UCSD-AML1 (cell line): Measurements from ENCODE around the gene TRIM17.

Experiments used
- DNase-seq: peaks from one replicate; lab custom pipeline; 2025; ENCODE audit not compliant: unreplicated experiment; lab: John Stamatoyannopoulos, UW

Gene TRIM17

DNA sequence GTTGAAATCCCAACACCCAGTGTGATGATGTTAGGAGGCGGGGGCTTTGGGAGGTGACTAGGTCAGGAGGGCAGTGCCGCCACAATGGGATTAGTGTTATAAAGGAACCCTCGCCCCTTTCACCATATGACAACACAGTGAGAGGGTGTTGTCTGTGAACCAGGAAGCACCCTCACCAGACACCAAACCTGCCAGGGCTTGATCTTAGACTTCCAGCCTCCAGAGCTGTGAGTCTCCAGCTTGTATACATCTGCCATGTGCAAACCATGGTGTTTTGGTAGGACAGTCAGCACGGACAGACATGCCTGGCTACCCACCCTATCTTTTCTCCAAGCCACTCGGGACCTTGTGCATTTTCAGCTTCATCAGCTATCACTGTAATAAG lies 14.0 kb downstream of the TRIM17 start:
- DNase-seq: no peak

GRCh38 chr1:228401782-228402640 lies 14.7 kb downstream of the TRIM17 start:
- no peak for DNase-seq

DNA sequence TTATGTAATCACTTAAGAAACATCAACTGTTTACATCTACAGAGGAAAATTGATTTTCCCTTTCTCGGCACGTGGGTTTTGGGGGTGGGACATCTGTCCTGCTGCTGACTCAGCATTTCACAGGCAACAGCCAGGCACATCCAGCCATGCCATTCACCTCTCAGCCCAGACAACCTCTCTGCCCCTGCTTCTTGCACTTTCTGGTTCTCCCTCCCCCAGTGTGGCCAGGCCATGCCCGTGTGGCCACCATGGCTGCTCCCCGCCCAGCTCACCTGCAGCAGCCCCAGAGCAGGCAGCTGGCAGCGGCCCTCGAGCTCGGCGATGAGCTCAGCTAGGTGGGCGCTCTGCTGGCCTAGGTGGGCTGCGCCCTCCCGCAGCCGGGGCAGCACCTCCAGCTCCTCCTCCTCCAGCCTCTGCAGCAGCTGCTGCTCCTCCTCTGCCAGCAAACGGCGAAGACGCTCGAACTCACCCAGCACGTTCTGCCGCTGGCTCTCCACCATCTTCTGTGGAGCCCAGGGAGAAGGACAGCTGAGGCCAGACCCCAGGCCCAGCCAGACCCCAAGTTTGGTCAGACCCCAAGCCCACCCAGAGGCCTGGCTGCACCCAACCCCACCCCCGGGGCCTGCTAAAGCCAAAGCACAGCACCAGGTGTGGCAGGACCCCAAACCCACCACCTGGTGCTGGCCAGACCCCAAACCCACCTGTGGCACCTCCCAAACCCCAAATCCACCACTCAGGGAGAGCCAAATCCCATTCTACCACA lies 15.8 kb downstream of the TRIM17 start:
- no peak for DNase-seq

DNA sequence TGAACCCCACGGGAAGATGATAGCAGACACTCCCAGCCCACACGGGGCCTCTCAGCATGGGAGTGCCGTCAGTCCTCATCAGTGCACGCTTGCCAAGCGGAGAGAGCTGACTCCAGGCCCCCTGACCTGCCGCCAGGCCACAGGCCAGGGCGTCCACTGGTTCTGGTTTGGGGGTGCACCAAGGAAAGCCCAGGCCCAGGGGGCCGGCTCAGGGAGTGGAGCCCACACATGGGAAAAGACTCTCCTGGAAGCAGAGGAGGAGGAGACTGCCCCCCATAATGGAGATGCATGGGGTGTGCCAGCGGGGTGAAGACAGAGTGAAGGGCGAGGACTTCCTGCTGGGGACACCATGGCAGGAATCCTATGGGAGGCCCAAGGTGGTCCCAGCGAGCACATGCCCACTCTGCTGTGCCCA lies 16.4 kb downstream of the TRIM17 start:
- DNase-seq: no peak

DNA sequence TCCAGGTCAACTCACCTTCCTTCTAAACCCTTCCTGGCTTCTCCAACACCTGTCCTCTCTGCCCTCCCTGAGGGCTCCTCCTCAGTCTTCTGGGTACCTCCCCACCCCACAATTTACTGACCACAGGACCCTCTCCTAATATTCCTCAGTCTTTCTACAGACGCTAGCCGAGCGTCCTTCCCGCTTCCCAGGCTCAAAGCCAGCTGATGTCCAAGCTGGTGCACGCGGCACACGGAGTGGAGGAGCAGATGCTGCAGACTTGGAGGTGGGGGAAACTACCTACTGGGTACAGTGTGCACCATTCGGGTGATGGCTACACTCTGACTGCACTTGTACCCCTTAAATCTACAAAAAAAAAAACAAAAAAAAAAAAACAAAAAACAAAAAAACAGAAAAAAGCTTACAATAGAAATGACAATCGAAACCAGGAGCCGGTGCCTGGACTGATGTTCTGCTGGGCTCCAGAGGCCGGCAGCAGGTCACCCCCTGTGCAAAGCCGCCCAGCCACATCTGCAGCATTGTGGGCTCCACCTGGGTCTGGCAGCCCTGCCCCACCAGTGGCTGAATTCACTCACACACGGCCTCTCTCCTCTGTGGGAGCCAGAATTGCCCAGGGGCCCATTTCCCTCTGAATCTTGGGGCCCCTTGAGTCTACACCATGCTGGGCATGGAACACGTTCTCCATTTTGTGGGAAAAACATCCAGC lies 17.0 kb downstream of the TRIM17 start:
- no peak for DNase-seq

GRCh38 chr1:228398741-228399461 lies 17.8 kb downstream of the TRIM17 start:
- DNase-seq: no peak

- no peak for DNase-seq
These were observed 18.7 kb downstream of the TRIM17 start for GRCh38 chr1:228397966-228398365.

GRCh38 chr1:228396770-228397662 lies 19.6 kb downstream of the TRIM17 start:
- no peak for DNase-seq

- no peak for DNase-seq
These were observed 21.9 kb downstream of the TRIM17 start for GRCh38 chr1:228394571-228395394.

DNA sequence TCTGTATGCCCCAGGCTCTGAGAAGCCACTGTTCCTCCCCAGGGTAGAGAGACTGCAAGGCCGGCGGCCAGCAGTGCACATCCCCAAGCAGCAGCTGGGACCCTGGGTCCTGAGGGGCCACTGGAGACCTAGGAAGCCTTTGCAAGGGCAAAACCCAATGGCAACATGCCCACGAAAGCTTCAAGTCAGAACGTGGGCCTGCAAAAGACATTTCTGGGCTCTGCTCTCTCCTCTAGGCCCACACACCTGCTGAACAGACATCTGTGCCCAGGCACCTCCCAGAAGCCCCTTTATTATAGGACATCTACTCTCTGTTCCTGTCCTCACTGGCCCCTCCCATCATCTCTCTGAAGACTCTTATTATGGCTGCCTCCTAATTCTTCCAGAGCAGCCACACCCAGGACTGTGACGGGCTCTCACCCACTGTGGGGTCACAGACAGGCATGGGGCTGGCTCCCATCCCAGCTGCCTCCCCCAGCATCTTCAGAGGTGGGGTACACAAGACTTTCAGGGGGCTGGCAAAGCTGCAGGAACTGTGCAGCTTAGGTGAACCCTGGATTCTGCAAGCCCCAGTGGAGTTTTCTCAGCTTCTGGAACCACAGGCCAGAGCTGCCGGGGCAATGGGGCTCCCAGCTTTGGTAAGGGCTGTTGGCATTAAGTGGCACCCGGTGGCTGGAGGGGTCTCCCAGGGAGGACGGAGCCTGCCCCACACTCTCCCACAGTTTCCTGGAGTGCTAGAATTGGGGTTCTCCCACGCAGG lies 22.7 kb downstream of the TRIM17 start:
- DNase-seq: no peak

DNA sequence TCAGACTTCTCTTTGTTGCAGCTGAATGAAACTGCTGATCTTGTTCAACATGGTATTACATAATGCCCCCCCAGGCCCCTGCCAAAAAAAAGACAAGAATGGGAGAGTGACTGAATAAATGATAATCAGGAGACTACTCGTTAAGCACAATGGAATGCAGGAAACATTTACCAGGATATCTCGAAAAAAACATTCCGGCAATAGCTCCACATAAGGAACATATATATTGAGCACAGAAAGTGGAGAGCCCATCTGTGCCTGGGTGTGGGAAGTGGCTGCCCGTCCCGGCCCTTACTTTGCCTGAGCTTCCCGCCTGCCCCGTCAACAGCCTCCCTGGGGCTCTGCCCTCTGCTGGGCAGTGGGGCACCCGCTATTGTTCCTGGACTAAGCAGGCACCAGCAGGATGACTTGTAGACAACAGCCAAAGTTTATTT lies 23.4 kb downstream of the TRIM17 start:
- peak; percentile 17 for DNase-seq

- DNase-seq: no peak
These were observed 24.3 kb downstream of the TRIM17 start for GRCh38 chr1:228392111-228392936.

DNA sequence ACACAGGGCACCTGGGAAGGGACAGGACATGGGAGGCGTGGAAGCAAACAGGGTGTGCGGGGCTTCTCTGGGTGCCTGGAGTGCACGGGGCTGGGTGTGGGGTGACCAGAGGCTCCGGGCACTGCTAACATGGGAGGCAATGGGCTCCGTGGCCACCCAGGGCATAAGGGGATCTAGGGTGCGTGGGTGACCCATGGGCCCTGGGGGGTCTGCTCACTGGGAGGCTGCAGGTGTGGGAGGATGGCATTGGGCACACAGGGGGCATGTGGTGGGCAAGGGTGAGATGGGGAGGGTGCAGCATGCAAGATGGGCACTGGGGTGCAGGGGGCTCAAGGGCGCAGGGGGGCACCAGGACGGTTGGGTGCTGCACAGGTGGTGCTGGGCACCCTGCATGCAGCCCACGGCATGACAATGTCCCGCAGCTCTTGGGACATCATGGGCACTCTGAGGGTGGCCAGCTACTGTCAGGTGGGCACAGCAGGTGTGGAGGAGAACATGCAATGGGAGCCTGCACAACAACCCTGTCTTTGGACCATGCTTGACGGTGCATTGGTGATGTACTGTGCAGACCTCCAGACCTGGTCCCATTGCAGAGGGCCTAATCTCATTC lies 25.1 kb downstream of the TRIM17 start:
- DNase-seq: no peak

DNA sequence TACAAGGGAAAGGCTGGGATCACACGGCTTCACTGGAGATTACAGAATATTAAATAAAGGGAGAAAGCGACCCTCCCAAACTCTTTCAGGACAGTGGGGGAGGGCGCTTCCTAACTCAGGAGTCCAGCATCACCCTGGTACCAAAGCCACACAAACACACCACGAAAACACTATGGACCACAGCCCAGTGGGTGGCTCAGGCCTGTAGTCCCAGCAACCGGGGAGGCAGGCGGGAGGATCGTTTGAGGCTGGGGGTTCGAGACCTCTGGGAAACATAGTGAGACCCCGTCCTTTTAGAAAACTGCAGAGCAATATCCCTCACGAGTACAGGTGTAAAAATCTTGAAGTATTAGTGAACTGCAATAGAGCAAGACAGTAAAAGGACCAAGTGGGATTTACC lies 26.0 kb downstream of the TRIM17 start:
- DNase-seq: no peak

- no peak for DNase-seq
These were observed 29.3 kb downstream of the TRIM17 start for GRCh38 chr1:228387321-228387720.

DNA sequence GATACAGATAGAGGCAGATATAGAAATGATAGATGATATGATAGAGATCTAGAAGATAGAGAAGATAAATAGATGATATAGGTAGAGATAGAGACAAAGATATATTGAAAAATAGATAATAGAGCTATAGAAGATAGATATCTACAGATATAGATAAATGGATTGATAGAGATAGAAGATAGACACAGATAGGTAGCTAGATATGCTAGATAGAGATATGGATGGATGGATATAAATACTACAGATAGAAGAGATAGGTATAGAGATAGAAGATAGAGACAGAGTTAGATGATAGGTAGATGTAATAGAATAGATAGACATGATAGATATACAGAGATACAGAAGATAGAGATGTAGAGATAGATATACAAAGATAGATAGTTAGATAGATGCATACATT lies 31.4 kb downstream of the TRIM17 start:
- DNase-seq: no peak

GRCh38 chr1:228383773-228384172 lies 32.9 kb downstream of the TRIM17 start:
- no peak for DNase-seq
